Measurements from ENCODE around the gene PPM1F. TPM values are rescaled to one million over a fixed set of nuclear protein-coding genes. Genes with fewer than 3 reads are reported as not detected.

The PPM1F gene
- total RNA-seq, 2 donors from 2014 or later: 33.1 TPM

DNA sequence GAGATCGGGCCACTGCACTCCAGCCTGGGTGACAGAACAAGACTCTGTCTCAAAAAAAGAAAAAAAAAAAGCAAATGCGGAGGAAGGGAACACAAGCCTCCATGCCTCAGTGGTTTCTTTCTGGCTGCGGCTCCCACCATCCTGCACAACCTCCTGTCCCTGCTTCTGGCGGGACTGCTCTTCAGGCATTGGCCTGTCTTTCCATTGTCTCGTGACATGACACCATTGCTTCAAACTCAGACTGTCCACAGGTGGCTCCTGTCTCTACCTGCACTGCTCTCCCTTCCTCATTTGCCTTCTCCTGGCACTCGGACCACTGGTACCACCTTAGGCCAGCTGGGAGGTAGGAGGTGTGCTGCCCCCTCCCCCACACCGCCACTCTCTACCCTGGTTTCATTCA is 10.6 kb upstream of the PPM1F start:
- no peak for DNase-seq
- ATAC-seq: no peak
- intact Hi-C loops (cut with DNase I): no loop called here

- intact Hi-C loops (cut with DNase I): no loop called here
- no peak for DNase-seq
- ATAC-seq: no peak
Observed at GRCh38 chr22:21962655-21962949, 10.0 kb upstream of the PPM1F start.

DNA sequence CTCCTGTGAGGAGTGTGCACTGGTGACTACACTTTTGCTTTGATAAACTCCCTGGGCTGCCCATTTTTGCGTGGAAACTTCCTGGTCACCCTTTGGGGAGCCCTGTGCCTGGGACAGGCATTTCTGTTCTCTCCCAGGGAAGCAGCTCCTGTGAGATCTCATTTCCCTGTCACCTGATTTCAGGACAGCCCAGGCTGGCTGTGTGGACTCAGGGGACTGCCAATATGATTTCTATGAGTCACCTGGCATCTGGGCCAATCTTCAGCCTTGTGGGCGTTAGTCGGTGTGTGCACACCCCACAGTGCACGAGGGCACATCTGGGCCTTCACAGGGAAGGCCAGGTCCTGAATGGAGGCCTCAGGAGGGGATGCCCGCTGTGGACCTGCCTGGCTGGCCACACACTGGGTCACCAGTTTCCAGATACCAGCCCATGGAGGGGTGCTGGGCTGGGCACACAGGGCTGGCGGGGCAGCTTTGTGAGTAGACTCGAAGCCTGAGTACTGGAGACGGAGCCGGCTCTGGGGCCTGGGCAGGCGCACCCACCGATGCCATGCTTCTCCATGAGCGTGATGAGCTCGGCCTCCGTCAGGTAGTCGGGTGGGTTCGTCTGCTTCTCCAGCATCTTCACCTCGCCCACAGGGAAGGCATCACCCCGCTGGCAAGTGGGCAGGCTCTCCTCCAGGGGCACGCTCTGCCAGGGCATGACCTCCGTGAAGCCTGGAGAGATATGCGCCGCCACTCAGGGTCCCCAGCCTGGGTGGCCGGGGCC is 9.4 kb upstream of the PPM1F start:
- DNase-seq (no peak), ATAC-seq (peak in 1 of 2 donors; percentile 44)
- intact Hi-C loops (cut with DNase I): no loop called here

DNA sequence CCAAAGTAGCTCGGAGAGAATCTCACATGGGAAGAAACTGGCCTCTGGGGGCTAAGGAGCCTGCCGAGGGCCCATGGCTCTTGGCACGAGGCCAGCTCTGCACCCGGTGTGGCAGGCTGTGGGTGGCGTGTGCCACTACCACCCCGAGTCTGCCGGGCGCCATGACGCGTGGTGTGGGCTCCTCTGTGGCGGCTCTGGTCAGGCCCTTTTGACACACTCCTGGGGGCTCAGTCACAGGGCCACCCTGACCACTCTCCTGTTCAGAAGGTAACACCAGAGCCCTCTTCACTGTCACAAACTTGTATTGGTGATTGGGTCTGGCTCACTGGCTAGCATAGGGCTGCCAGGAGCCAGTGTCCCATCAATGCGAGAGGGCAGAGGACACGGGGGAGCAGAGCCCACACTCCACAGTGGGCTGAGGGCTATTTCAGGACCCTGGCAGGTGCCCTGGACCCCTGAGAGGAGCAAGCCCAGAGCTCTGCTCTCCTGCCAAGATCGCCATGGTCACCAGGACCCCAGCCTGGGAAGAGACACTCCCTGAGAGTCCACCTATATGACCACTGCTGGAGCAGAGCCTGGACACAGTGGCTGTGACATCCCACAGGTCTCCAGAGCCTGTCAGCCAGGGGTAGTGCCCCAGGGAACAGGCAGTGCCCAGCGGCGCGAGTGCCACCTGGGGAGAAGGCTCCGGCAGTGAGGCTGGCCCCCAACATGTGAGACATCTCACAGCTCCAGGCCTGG is 8.6 kb upstream of the PPM1F start:
- ATAC-seq (no peak), DNase-seq (no peak)
- intact Hi-C loops (cut with DNase I): no loop called here

GRCh38 chr22:21960200-21961126 is 7.8 kb upstream of the PPM1F start:
- no peak for ATAC-seq
- no peak for DNase-seq
- intact Hi-C loops (cut with DNase I): no loop called here

DNA sequence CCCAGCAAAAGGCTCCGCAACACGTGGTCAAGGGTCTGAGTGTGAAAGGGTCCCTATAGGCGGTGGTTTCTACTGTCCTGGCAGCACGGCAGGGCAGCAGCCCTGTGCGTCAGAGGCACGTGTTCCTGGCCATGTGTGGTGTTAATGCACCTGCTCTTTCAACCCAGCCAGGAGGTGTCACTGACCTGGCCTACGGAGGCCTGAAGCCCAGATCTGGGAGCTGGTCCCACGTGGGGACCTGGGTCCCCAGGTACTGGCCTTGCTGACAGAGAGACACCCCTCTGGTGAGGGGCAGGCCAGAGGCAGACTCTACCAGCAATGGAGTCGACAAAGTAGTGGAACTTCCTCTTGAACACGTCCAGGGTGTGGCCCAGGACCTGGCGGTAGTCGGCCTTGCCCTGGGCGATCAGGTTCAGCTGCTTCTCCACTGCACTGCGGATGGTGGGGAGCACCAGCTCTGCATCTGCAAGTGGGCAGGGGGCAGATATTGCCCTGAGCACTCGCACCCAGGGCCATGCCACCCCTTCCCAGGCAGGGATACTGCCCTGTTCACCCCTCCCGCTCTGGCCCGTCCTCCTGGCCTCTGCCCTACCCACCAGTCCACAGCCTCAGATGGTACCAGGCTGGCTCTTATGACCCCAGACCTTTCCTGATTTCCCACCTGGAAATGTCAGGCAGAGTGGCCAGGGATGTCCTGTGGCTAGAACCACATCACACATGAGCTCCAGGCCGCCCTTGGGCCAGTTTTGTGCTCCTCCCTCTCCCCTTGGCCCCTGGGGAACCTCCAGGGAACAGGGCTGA is 6.8 kb upstream of the PPM1F start:
- ATAC-seq (no peak), DNase-seq (no peak)
- intact Hi-C loops (cut with DNase I): no loop called here

DNA sequence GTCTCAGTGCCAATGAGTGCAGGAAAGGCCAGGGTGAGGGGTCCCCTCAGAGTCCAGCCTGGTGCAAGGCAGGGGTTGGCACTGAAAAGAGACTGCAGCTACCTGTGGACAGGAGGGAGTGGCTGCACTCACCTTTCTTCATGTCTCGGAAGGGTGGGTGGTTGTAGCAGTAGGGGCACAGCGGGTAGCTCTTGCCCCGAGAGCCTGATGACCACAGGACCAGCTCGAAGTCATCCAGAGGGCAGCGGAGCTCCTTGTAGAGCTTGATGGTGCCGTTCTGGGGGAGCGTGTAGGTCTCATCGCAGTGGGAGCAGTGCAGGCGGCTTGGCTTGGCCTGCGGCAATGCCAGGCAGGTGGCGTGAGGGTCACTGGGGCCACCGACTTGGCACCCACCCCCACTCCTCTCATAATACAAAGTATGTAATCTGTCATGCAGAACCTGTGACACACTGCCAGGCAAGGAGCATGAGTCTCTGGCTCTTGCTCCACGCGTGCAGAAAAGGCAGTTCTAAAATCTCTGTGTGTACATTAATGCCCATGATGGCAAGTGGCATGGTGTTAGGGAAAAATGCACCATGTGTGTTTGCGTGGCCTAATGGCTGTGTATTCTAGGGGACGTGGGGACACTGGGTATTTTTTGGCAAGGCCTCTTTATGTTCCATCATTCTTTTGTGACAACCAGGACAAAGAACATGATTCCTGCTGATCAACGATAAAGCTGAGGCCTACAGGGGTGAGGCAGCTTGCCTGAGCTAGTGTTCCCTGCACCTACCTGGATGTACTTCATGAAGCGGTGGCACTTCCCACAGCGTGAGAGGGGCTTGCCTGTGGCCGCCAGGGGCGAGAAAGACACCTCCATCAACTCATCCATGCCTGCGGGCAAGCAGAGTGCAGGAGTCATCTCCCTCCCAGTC is 6.0 kb upstream of the PPM1F start:
- no peak for ATAC-seq
- intact Hi-C loops (cut with DNase I): no loop called here
- DNase-seq: no peak

DNA sequence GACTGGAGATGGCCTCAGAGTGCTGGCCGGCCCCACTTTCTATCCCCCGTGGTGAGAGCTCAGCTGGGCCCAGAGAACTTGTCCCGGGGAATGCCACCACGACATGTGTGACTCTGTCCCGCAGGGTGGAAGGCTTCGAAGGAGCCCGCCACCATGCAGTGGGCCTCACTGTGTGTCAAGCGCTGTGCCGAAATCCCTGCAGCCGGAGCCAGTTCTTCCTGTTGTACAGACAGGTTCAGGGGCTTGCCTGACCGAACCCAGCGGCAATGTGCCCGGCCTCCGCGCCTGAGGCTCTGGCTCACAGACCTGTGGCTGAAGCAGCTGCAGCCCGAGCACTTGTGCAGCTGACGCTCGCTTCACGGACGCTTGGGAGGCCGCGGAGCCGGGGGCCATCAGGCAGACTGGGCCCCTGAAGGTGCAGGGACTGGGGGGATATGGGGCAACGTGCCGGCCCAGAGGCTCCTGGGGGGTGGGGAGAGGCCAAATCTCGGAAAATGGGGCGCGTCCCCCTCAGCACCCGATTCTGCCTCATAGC is 650 bp downstream of the PPM1F start:
- ATAC-seq (peak; percentile 55 to 60), DNase-seq (peak; percentile 48)
- intact Hi-C loops (cut with DNase I): no loop called here

GRCh38 chr22:21951062-21951461 is 1.6 kb downstream of the PPM1F start:
- ATAC-seq (no peak), DNase-seq (no peak)
- intact Hi-C loops (cut with DNase I): no loop called here

GRCh38 chr22:21949948-21950347 is 2.7 kb downstream of the PPM1F start:
- ATAC-seq (no peak), DNase-seq (no peak)
- intact Hi-C loops (cut with DNase I): no loop called here

- intact Hi-C loops (cut with DNase I): no loop called here
- ATAC-seq (no peak), DNase-seq (no peak)
Observed at GRCh38 chr22:21949569-21949918, 3.1 kb downstream of the PPM1F start.

DNA sequence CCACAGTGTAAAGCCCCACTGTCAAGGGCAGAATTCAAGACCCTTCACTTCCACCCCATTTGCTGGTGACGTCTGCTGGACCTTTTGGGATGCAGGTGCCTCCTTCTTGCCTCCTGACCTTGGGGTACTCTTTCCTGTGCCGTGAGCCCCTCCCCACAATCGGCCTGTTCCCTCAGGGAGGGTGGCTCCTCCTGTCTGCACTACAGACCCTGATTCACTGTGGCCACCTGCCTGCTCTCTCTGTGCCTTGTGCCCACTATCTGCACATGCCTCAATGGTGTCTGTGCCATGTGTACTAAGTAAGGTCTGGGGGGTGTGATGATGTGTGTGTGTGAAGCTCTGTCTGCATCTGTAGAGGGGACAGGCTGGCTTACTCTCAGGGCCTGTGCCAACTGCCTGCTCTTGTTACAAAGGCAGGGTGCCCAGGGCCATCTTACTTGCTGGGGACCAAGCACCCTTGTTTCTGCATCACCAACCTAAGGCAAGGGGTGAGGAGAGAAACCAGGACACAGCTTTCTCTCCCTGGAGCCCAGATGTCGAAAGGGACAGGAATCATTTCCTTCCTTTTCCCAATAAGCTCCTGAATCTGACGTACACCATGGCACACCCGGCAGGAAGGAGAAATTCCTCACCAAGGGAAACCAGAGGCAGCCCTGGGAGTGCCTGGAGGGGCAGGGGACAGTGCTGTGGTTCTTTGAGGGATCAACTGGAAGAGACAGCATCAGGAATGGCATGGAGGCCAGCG is 3.7 kb downstream of the PPM1F start:
- DNase-seq (no peak), ATAC-seq (no peak)
- intact Hi-C loops (cut with DNase I): no loop called here

GRCh38 chr22:21948390-21948789 is 4.3 kb downstream of the PPM1F start:
- DNase-seq (no peak), ATAC-seq (no peak)
- intact Hi-C loops (cut with DNase I): no loop called here

GRCh38 chr22:21947040-21948014 is 5.3 kb downstream of the PPM1F start:
- DNase-seq (no peak), ATAC-seq (no peak)
- intact Hi-C loops (cut with DNase I): no loop called here

- intact Hi-C loops (cut with DNase I): no loop called here
- DNase-seq: no peak
Observed at GRCh38 chr22:21946262-21946925, 6.3 kb downstream of the PPM1F start.

More at GRCh38 chr22:21946262-21946925, 6.3 kb downstream of the PPM1F start:
- ATAC-seq: no peak

All from left cardiac atrium (tissue), 4 donors.